Measurements from ENCODE around the gene MYD88. TPM values are rescaled to one million over a fixed set of nuclear protein-coding genes. Genes with fewer than 3 reads are reported as not detected.
"Not testable (repeated sequence)": the region's sequence is repeated elsewhere in the genome, so short reads cannot be mapped to it uniquely, and the experiment has no call there.

The MYD88 gene
- total RNA-seq, 1 experiment from 2014 or later: 23.0 TPM

- H3K27ac ChIP-seq (ENCODE audit: low read length); H2AFZ ChIP-seq (ENCODE audit: low read length); H3K9me3 ChIP-seq (ENCODE audit: low read length); H3K4me3 ChIP-seq (ENCODE audit: low read length); DNase-seq; H4K20me1 ChIP-seq (ENCODE audit: insufficient read depth, low read depth, low read length); H3K27me3 ChIP-seq (ENCODE audit: low read length); H3K9me2 ChIP-seq (replicated peaks; ENCODE audit: insufficient read depth, low read length): not testable (repeated sequence)
- peaks cover 27% of the 10 kb centered on the region for H3K36me3 ChIP-seq (ENCODE audit: insufficient read depth, low read length)
- peak overlapping the region; percentile 92 for H3K4me2 ChIP-seq (ENCODE audit: low read depth, low read length, poor library complexity, severe bottlenecking)
- peaks cover 28% of the 10 kb centered on the region for H3K4me1 ChIP-seq (ENCODE audit: low read length)
- H3K9ac ChIP-seq (ENCODE audit: low read length): peak overlapping the region; percentile 92; the same call in 1 of the 2 replicates
- H3K79me2 ChIP-seq (ENCODE audit: low read length): peaks cover 37% of the 10 kb centered on the region
Measured at GRCh38 chr3:38134517-38135143, 3.8 kb upstream of the MYD88 start.

DNA sequence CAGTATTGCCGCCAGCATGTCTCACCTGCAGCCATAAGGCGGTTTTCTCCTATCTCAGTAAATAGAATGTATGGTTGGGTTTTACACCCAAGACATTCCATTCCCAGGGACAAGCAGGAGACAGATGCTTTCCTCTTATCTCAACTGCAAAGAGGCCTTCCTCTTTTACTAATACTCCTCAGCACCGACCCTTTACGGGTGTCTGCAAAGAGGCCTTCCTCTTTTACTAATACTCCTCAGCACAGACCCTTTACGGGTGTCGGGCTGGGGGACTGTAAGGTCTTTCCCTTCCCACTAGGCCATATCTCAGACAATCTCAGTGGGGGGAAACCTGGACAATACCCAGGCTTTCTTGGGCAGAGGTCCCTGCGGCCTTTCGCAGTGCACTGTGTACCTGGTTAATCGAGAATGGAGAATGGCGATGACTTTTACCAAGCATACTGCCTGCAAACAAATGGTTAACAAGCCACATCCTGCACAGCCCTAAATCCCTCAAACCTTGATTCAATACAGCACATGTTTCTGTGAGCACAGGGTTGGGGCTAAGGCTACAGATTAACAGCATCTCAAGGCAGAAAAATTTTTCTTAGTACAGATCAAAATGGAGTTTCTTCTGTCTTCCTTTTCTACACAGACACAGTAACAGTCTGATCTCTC, 2.7 kb upstream of the MYD88 start:
- H2AFZ ChIP-seq (ENCODE audit: low read length); H3K27me3 ChIP-seq (ENCODE audit: low read length); H3K9me2 ChIP-seq (replicated peaks; ENCODE audit: insufficient read depth, low read length); H3K9me3 ChIP-seq (ENCODE audit: low read length): not testable (repeated sequence)
- peak; percentile 74 for DNase-seq
- peak overlapping the region; percentile 92 for H3K4me2 ChIP-seq (ENCODE audit: low read depth, low read length, poor library complexity, severe bottlenecking)
- peaks cover 10% of the 10 kb centered on the region; the same call in 1 of the 2 replicates for H4K20me1 ChIP-seq (ENCODE audit: insufficient read depth, low read depth, low read length)
- peak overlapping the region; percentile 92 for H3K9ac ChIP-seq (ENCODE audit: low read length)
- H3K79me2 ChIP-seq (ENCODE audit: low read length): peaks cover 42% of the 10 kb centered on the region
- peak overlapping the region; percentile 88 for H3K4me3 ChIP-seq (ENCODE audit: low read length)
- H3K36me3 ChIP-seq (ENCODE audit: insufficient read depth, low read length): peaks cover 28% of the 10 kb centered on the region
- H3K4me1 ChIP-seq (ENCODE audit: low read length): peaks cover 35% of the 10 kb centered on the region
- peak overlapping the region; percentile 35 for H3K27ac ChIP-seq (ENCODE audit: low read length)

DNA sequence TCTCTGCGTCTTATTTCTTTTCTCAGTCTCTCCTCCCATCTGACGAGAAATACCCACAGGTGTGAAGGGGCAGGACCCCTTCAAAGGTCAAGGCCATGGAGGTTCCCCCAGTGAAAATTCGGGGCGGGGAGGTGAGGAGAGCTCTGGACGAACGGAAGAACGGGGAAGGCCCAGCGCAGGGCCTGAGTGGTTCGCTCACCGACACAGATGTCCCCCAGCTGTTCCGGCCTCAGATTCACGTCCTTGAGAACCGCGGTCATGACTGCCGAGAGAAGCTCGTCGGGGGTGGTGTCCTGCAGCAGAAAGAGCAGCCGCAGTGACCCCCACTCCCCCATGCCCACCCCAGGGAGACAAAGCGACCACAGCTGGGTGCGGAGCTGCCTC, 2.1 kb upstream of the MYD88 start:
- Histone ChIP-seq H3K4me1 (ENCODE audit: low read length) (peaks cover 35% of the 10 kb centered on the region), H2AFZ (ENCODE audit: low read length) (peak overlapping the region; percentile 64; the same call in 1 of the 2 replicates), H4K20me1 (ENCODE audit: insufficient read depth, low read depth, low read length) (peaks cover 10% of the 10 kb centered on the region; the same call in 1 of the 2 replicates), H3K27me3 (ENCODE audit: low read length) (no peaks in the 10 kb centered on the region), H3K4me2 (ENCODE audit: low read depth, low read length, poor library complexity, severe bottlenecking) (peak overlapping the region; percentile 92), H3K9me3 (ENCODE audit: low read length) (no peaks in the 10 kb centered on the region), H3K36me3 (ENCODE audit: insufficient read depth, low read length) (peaks cover 27% of the 10 kb centered on the region), H3K9me2 (replicated peaks; ENCODE audit: insufficient read depth, low read length) (no peaks in the 10 kb centered on the region), H3K79me2 (ENCODE audit: low read length) (peaks cover 42% of the 10 kb centered on the region), H3K27ac (ENCODE audit: low read length) (peak overlapping the region; percentile 35), H3K4me3 (ENCODE audit: low read length) (peak overlapping the region; percentile 88), H3K9ac (ENCODE audit: low read length) (peak overlapping the region; percentile 92)
- DNase-seq: no peak

DNA sequence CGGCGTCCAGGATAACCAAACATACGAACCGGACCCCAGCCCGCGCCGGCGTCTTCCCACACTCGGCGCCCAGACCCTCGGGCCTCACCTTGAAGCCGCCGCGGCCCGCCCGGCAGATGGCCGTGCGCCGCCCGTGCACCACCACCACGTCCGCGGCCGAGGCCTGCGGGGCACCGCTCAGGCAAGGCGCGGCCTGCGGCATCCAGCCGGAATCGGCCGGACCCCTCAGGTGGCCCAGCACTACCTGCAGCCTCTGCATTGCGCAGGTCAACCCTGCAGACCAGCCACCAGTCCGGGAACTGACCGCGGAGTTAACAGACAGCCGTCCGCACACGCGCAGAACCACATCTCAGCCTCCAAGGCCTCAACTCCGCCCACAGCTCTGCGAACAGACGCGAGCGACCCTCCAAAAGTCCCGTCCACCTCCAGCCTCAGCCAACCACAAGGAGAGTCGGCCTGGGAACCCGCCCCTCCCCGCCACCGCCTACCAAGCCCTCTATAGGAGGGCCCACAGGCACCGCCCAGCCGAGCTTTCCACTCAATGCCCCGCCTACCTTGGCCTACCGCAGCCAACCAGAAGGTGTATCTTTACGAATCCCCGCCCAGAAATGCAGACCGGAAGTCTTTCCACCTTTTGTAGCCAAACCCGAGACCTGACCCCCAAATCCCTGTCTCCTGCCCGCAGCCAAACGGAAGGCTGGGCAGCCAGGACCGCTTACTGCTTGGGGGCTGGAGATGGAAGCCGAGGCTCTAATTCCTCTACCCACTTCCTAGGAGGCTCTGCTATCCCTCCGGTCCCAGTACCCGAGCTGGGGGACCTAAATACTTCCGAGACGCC, 1.5 kb upstream of the MYD88 start, which contains the start of gene ACAA1:
Gene ACAA1, minus strand, starts transcription at position 351 of the 838 bp plus-strand sequence. Its CDS starts 92 bp downstream, at position 259.
- H3K27ac ChIP-seq (ENCODE audit: low read length): peak within 1 kb of the TSS; percentile 35
- peaks cover 10% of the 10 kb centered on the region; the same call in 1 of the 2 replicates for H4K20me1 ChIP-seq (ENCODE audit: insufficient read depth, low read depth, low read length)
- peak within 1 kb of the TSS; percentile 64; the same call in 1 of the 2 replicates for H2AFZ ChIP-seq (ENCODE audit: low read length)
- no peaks in the 10 kb centered on the region for H3K9me2 ChIP-seq (replicated peaks; ENCODE audit: insufficient read depth, low read length)
- DNase-seq: peak; percentile 100
- H3K9me3 ChIP-seq (ENCODE audit: low read length): no peaks in the 10 kb centered on the region
- peaks cover 35% of the 10 kb centered on the region for H3K4me1 ChIP-seq (ENCODE audit: low read length)
- H3K9ac ChIP-seq (ENCODE audit: low read length): peak within 1 kb of the TSS; percentile 94
- peak within 1 kb of the TSS; percentile 92 for H3K4me2 ChIP-seq (ENCODE audit: low read depth, low read length, poor library complexity, severe bottlenecking)
- H3K4me3 ChIP-seq (ENCODE audit: low read length): peak within 1 kb of the TSS; percentile 88
- H3K79me2 ChIP-seq (ENCODE audit: low read length): peaks cover 42% of the 10 kb centered on the region
- H3K36me3 ChIP-seq (ENCODE audit: insufficient read depth, low read length): peaks cover 30% of the 10 kb centered on the region
- no peaks in the 10 kb centered on the region for H3K27me3 ChIP-seq (ENCODE audit: low read length)

GRCh38 chr3:38137615-38138348, 679 bp upstream of the MYD88 start:
- Histone ChIP-seq H3K9me3 (ENCODE audit: low read length) (no peaks in the 10 kb centered on the region), H4K20me1 (ENCODE audit: insufficient read depth, low read depth, low read length) (peaks cover 10% of the 10 kb centered on the region; the same call in 1 of the 2 replicates), H3K9ac (ENCODE audit: low read length) (peak overlapping the region; percentile 94), H3K27ac (ENCODE audit: low read length) (peak overlapping the region; percentile 23), H2AFZ (ENCODE audit: low read length) (peak overlapping the region; percentile 22; the same call in 1 of the 2 replicates), H3K4me3 (ENCODE audit: low read length) (peak overlapping the region; percentile 88), H3K4me1 (ENCODE audit: low read length) (peaks cover 35% of the 10 kb centered on the region), H3K79me2 (ENCODE audit: low read length) (peaks cover 42% of the 10 kb centered on the region), H3K27me3 (ENCODE audit: low read length) (no peaks in the 10 kb centered on the region), H3K4me2 (ENCODE audit: low read depth, low read length, poor library complexity, severe bottlenecking) (peak overlapping the region; percentile 73), H3K36me3 (ENCODE audit: insufficient read depth, low read length) (peaks cover 24% of the 10 kb centered on the region), H3K9me2 (replicated peaks; ENCODE audit: insufficient read depth, low read length) (no peaks in the 10 kb centered on the region)
- peak; percentile 68 for DNase-seq

DNA sequence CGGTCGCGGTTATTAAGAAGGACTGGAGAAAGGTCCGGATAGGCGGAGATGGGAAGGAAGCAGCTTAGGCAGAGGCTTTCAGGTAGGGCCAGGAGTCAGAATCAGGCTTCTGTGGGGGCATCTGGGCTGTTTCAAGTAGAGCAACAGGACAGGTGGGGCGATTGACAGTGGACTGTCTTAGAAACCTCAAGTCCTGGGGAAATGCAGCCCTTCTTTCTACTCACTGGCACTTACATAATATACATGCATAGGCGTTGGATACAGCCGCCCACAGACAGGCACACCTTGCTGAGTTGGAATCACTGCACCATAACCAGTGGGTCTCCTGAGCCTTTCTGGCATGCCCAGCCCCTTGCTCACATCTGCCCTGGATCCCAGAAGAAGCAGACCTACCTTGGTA, 730 bp downstream of the MYD88 start:
- peaks cover 37% of the 10 kb centered on the region for H3K79me2 ChIP-seq (ENCODE audit: low read length)
- H2AFZ ChIP-seq (ENCODE audit: low read length): peak overlapping the region; percentile 88
- no peaks in the 10 kb centered on the region for H3K9me2 ChIP-seq (replicated peaks; ENCODE audit: insufficient read depth, low read length)
- H3K27me3 ChIP-seq (ENCODE audit: low read length): no peaks in the 10 kb centered on the region
- no peak overlapping the region for H3K27ac ChIP-seq (ENCODE audit: low read length)
- no peak for DNase-seq
- peak overlapping the region; percentile 88 for H3K4me3 ChIP-seq (ENCODE audit: low read length)
- peak overlapping the region; percentile 94 for H3K9ac ChIP-seq (ENCODE audit: low read length)
- peak overlapping the region; percentile 73 for H3K4me2 ChIP-seq (ENCODE audit: low read depth, low read length, poor library complexity, severe bottlenecking)
- peaks cover 10% of the 10 kb centered on the region; the same call in 1 of the 2 replicates for H4K20me1 ChIP-seq (ENCODE audit: insufficient read depth, low read depth, low read length)
- peaks cover 14% of the 10 kb centered on the region for H3K36me3 ChIP-seq (ENCODE audit: insufficient read depth, low read length)
- H3K9me3 ChIP-seq (ENCODE audit: low read length): no peaks in the 10 kb centered on the region
- peaks cover 42% of the 10 kb centered on the region for H3K4me1 ChIP-seq (ENCODE audit: low read length)

DNA sequence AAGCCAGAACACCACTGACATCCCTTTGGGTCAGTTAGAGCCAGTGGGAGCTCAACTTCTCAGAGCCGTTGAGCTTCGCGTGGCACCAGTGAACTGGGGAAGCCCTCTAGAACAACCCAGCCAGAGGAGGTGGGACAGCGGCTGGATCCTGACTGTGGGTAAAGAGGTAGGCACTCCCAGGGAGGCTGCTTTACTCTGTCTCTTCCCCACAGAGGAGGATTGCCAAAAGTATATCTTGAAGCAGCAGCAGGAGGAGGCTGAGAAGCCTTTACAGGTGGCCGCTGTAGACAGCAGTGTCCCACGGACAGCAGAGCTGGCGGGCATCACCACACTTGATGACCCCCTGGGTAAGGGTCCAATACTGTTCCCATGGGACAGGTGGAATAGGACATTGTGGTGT, 1.2 kb downstream of the MYD88 start:
- peaks cover 14% of the 10 kb centered on the region for H3K36me3 ChIP-seq (ENCODE audit: insufficient read depth, low read length)
- no peaks in the 10 kb centered on the region for H3K27me3 ChIP-seq (ENCODE audit: low read length)
- H3K4me2 ChIP-seq (ENCODE audit: low read depth, low read length, poor library complexity, severe bottlenecking): peak overlapping the region; percentile 73
- no peak overlapping the region for H3K27ac ChIP-seq (ENCODE audit: low read length)
- no peaks in the 10 kb centered on the region for H3K9me2 ChIP-seq (replicated peaks; ENCODE audit: insufficient read depth, low read length)
- peak overlapping the region; percentile 88 for H3K4me3 ChIP-seq (ENCODE audit: low read length)
- peak overlapping the region; percentile 94 for H3K9ac ChIP-seq (ENCODE audit: low read length)
- no peak overlapping the region for H2AFZ ChIP-seq (ENCODE audit: low read length)
- H3K9me3 ChIP-seq (ENCODE audit: low read length): no peaks in the 10 kb centered on the region
- peaks cover 10% of the 10 kb centered on the region; the same call in 1 of the 2 replicates for H4K20me1 ChIP-seq (ENCODE audit: insufficient read depth, low read depth, low read length)
- H3K4me1 ChIP-seq (ENCODE audit: low read length): peaks cover 42% of the 10 kb centered on the region
- no peak for DNase-seq
- peaks cover 37% of the 10 kb centered on the region for H3K79me2 ChIP-seq (ENCODE audit: low read length)
